PFSK-1 (cell line): ENCODE results near the gene FYB2.

Experiments
- POLR2AphosphoS5 ChIP-seq: IDR thresholded peaks from 2 replicates; pipeline ENCODE4 v1.6.1; 2012; ENCODE audit warnings: low read depth, mild to moderate bottlenecking, control low read depth, low read length, moderate library complexity
- TAF1 ChIP-seq: IDR thresholded peaks from 2 replicates; pipeline ENCODE4 v1.6.1; 2012; ENCODE audit warnings: low read length, control low read depth, borderline replicate concordance; ENCODE audit not compliant: insufficient read depth

DNA sequence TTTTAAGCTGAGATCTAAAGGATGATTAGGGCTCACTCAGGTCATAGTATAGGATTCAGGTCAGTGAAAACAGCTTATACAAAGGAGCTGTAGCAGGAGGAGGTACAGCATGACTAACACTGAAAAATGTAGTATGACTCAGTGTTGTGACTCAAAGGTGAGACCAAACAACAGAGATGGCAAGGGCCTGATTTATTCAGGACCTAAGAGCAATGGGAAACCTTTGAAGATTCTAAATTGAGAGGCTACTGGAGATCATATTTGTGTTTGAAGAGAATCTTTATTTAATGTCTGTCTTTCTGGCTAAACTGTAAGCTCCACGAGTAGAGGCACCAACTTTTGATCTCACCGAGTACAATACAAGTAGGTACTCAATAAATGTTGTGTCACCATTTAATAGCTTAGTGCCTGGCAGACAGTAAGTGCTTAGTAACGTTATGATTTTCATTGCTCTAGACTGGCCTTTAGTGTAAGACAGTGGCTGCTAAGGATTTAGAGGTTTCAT is 130.6 kb downstream of the FYB2 start:
- no peak for TF ChIP-seq POLR2AphosphoS5
- TF ChIP-seq TAF1, result no peak
